AG04450 (cell line): Measurements from ENCODE around the gene ZFP36L1. TPM values are rescaled to one million over a fixed set of nuclear protein-coding genes. Genes with fewer than 3 reads are reported as not detected.

Experiments
- CTCF ChIA-PET: fragments of 300-600, 350-600 bp; formaldehyde crosslinking; extraction: SDS; loops from one replicate; lab custom pipeline; 2022; ENCODE audit warnings: antibody characterized with exemption, inconsistent platforms; lab: Charles Lee
- POLR2A ChIA-PET: fragments of 350-600 bp; formaldehyde crosslinking; extraction: SDS; loops from one replicate; lab custom pipeline; 2021; ENCODE audit warnings: antibody characterized with exemption, inconsistent platforms; lab: Yijun Ruan, JAX
- DNase-seq: peaks from one replicate; pipeline ENCODE4 v3.0.0-alpha.2; 2011; ENCODE audit warnings: low read depth, low spot score
- H3K27ac ChIP-seq: one replicate; pipeline ENCODE4 v1.5.1; 2012; ENCODE audit warnings: low read depth, low read length, control low read depth
- H3K27me3 ChIP-seq: one replicate; pipeline ENCODE4 v1.6.0; 2012; ENCODE audit warnings: low read length; ENCODE audit not compliant: control insufficient read depth, insufficient read depth
- H3K4me3 ChIP-seq: 2 replicates; pipeline ENCODE4 v1.5.1; 2011; ENCODE audit warnings: mild to moderate bottlenecking, low read depth, low read length, control low read depth
- H3K9me3 ChIP-seq: 2 replicates; pipeline ENCODE4 v1.5.1; 2012; ENCODE audit warnings: low read length; ENCODE audit not compliant: control insufficient read depth, insufficient read depth
- polyA plus RNA-seq: library from polyadenylated mRNA; depleted of rRNA; stranded (reverse); fragments of >200 nt; gene quantifications from 2 replicates; pipeline ENCODE4 v1.2.3, GENCODE V29; 2011
- TF ChIP-seq, protein P1 (sequence below): IDR thresholded peaks from 2 replicates; pipeline ENCODE4 v1.5.1; 2011; ENCODE audit warnings: low read depth, low read length, control low read depth, inconsistent platforms

Gene ZFP36L1
- polyA plus RNA-seq, 1 experiment: 54.4 TPM

GRCh38 chr14:68811171-68811570 is 18.3 kb upstream of the ZFP36L1 start:
- H3K27ac ChIP-seq: no peak overlapping the region
- DNase-seq: no peak
- TF ChIP-seq, protein P1, sequence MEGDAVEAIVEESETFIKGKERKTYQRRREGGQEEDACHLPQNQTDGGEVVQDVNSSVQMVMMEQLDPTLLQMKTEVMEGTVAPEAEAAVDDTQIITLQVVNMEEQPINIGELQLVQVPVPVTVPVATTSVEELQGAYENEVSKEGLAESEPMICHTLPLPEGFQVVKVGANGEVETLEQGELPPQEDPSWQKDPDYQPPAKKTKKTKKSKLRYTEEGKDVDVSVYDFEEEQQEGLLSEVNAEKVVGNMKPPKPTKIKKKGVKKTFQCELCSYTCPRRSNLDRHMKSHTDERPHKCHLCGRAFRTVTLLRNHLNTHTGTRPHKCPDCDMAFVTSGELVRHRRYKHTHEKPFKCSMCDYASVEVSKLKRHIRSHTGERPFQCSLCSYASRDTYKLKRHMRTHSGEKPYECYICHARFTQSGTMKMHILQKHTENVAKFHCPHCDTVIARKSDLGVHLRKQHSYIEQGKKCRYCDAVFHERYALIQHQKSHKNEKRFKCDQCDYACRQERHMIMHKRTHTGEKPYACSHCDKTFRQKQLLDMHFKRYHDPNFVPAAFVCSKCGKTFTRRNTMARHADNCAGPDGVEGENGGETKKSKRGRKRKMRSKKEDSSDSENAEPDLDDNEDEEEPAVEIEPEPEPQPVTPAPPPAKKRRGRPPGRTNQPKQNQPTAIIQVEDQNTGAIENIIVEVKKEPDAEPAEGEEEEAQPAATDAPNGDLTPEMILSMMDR: no peak
- POLR2A ChIA-PET: no interaction called here
- no peaks in the 10 kb centered on the region for H3K27me3 ChIP-seq
- CTCF ChIA-PET: no interaction called here
- no peak overlapping the region for H3K4me3 ChIP-seq
- peaks cover 18% of the 10 kb centered on the region for H3K9me3 ChIP-seq

DNA sequence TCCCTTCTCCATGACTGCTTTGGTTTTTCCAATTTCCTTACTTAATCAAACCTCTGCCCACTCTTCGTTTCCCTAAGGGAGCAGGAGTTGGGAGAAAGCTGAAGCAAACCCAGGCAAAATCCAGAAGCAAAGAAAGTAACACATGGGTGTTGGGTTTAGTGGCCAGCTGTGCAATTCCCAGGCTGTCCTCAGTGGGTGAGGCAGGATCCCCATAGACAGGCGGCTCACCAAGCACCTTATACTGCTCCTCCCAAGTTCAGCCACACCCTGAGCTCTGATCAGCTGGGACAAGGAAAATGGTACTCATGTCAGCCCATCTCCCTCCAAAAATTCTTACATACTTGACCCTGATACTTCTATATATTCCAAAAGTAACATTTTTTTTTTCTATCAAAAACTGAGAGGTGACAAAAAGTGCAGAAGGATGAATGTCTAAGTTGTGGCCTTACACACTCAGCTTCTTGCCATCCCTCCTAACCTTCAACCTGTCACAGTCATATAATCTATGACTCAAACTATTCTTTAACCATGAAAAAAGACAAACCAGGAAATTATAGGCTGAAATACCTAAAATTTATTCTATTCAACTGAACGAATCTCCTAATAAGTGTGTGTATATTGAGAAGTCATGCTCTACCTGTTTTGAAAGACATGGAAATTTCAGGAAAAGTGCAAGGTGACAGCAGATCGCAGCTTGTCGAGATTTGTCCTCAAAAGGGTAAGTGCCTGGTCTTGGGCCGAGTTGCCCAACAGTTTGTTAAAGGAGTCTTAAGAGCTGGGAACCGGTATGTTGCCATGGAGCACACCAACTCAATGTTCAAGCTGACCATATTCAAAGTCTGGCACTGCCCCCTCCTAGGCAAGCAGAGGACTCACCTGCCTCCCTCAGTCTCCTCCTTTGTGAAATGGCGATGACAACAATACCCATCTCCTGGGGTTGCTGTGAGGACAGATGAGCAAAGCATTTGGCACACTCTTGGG is 17.6 kb upstream of the ZFP36L1 start:
- ChIA-PET POLR2A (no interaction called here), CTCF (interaction anchor here (1.4 kb wide), 1 partner anchor 877 kb away, joined by 3 read pairs; no protein-coding TSS in a partner anchor)
- no peak for DNase-seq
- TF ChIP-seq, protein P1: no peak
- H3K4me3 ChIP-seq: no peak overlapping the region
- peaks cover 14% of the 10 kb centered on the region for H3K9me3 ChIP-seq
- no peaks in the 10 kb centered on the region for H3K27me3 ChIP-seq
- H3K27ac ChIP-seq: no peak overlapping the region

- H3K4me3 ChIP-seq: no peak overlapping the region
- TF ChIP-seq, protein P1: no peak
- ChIA-PET CTCF (interaction anchor here (1.1 to 1.4 kb wide), 2 partner anchors 865 to 876 kb away, joined by 3 to 5 read pairs; no protein-coding TSS in a partner anchor), POLR2A (interaction anchor here (0.6 to 1.3 kb wide), 3 partner anchors 14 to 21 kb away, joined by 3 to 5 read pairs (median 4); no protein-coding TSS in a partner anchor)
- DNase-seq: no peak
- H3K9me3 ChIP-seq: peaks cover 14% of the 10 kb centered on the region
- no peak overlapping the region for H3K27ac ChIP-seq
- H3K27me3 ChIP-seq: no peaks in the 10 kb centered on the region
These were observed 16.7 kb upstream of the ZFP36L1 start for GRCh38 chr14:68809524-68809923.

DNA sequence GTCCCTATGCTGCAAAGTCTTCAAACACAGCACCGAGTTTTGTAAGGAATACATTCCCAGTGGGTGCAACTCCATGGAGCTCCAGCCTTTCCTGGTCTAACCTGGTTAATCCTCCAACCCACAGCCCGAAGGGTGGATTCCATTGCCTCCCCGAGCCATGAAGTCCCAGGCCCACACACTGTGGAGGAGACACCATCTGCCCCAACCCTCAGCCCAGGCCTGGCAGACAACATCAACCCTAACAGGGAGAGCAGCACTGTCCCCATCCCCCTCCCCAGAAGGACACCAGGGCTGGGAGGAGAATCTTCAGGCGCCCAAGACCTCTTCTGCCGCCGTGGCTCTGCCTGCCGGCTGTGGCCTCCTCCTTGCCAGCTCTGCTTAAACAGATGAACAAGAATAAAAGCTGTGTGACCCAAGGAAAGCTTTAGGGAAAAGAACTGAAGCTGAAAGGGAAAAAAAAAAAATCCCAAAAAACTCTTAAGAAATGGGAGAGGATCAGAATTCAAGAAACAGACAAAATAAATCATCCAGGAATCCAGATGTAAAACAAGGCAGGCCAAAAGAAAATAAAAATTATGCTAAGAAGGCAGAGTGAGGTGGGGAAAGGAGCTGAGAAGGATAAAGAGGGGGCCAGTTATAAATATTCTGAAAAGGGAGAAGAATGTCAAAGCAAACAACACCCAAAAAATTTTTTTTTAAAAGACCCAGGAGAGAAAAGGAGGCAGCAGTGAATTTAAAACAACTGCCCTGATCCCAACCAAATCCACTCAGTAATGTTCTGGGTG is 16.0 kb upstream of the ZFP36L1 start:
- DNase-seq: no peak
- TF ChIP-seq, protein P1: no peak
- Histone ChIP-seq H3K27me3 (no peaks in the 10 kb centered on the region), H3K27ac (no peak overlapping the region), H3K4me3 (no peak overlapping the region), H3K9me3 (peaks cover 16% of the 10 kb centered on the region)
- ChIA-PET POLR2A (interaction anchor here (0.6 to 1.3 kb wide), 3 partner anchors 14 to 21 kb away, joined by 3 to 5 read pairs (median 4); no protein-coding TSS in a partner anchor), CTCF (interaction anchor here (1.1 to 1.4 kb wide), 2 partner anchors 865 to 875 kb away, joined by 3 to 5 read pairs; no protein-coding TSS in a partner anchor)
